ENCODE results near the gene RENBP. TPM values are rescaled to one million over a fixed set of nuclear protein-coding genes. Genes with fewer than 3 reads are reported as not detected.

Gene RENBP
- total and polyA plus RNA-seq, 4 donors: 1.0 to 7.9 (median 7.0) TPM

- Histone ChIP-seq H3K9me3 (ENCODE audit: control insufficient read depth in 4 of 4, low read length in 3 of 4) (no peaks in the 10 kb centered on the region), H3K9ac (ENCODE audit: low read depth in 1 of 2, low read length in 2 of 2) (peak overlapping the region in 1 of 2 donors; percentile 42), H3K4me3 (ENCODE audit: low read depth in 1 of 3, low read length in 3 of 3) (peak overlapping the region in 2 of 3 donors; percentile 61 to 83), H3K27ac (ENCODE audit: low read depth in 1 of 2, low read length in 2 of 2) (peak overlapping the region; percentile 92 to 95), H3K36me3 (ENCODE audit: control insufficient read depth in 4 of 4, insufficient read depth in 3 of 4, low read depth in 1 of 4, low read length in 3 of 4) (peaks cover 0 to 15% (median 1%) of the 10 kb centered on the region in 4 donors), H3K4me1 (ENCODE audit: control insufficient read depth in 4 of 4, insufficient read depth in 4 of 4, low read length in 3 of 4) (peaks cover 7 to 34% (median 24%) of the 10 kb centered on the region in 4 donors), H3K27me3 (ENCODE audit: control insufficient read depth in 4 of 4, insufficient read depth in 4 of 4, low read length in 3 of 4) (no peaks in the 10 kb centered on the region)
- WGBS: 28% methylated on average over 31 of the region's 31 CpGs
- peak; percentile 37 for DNase-seq (ENCODE audit: low spot score)
- TF ChIP-seq EGR1 (IDR thresholded peaks at IDR 0.05; ENCODE audit: low read depth in 2 of 2) (no peak), NR2F2 (IDR thresholded peaks at IDR 0.05) (peak; percentile 19)
Measured at GRCh38 chrX:153926858-153927671, 17.4 kb downstream of the RENBP start.

GRCh38 chrX:153926552-153926857, 17.9 kb downstream of the RENBP start:
- WGBS: 49% methylated on average over 4 of the region's 4 CpGs
- Histone ChIP-seq H3K4me3 (ENCODE audit: low read depth in 1 of 3, low read length in 3 of 3) (peak overlapping the region in 1 of 3 donors; percentile 25), H3K4me1 (ENCODE audit: control insufficient read depth in 4 of 4, insufficient read depth in 4 of 4, low read length in 3 of 4) (peaks cover 8 to 34% (median 24%) of the 10 kb centered on the region in 4 donors)

GRCh38 chrX:153925739-153926551, 18.5 kb downstream of the RENBP start, which contains the start of gene ARHGAP4:
ARHGAP4 (minus strand) TSS chrX:153926264; CDS start chrX:153926202, 62 bp downstream.
- Histone ChIP-seq H3K27ac (ENCODE audit: low read depth in 1 of 2, low read length in 2 of 2) (peak within 1 kb of the TSS; percentile 92 to 95), H3K9me3 (ENCODE audit: control insufficient read depth in 4 of 4, low read length in 3 of 4) (no peaks in the 10 kb centered on the region), H3K36me3 (ENCODE audit: control insufficient read depth in 4 of 4, insufficient read depth in 3 of 4, low read depth in 1 of 4, low read length in 3 of 4) (peaks cover 0 to 9% (median 1%) of the 10 kb centered on the region in 4 donors), H3K4me1 (ENCODE audit: control insufficient read depth in 4 of 4, insufficient read depth in 4 of 4, low read length in 3 of 4) (peaks cover 9 to 35% (median 24%) of the 10 kb centered on the region in 4 donors), H3K4me3 (ENCODE audit: low read depth in 1 of 3, low read length in 3 of 3) (peak within 1 kb of the TSS in 2 of 3 donors; percentile 25 to 26), H3K9ac (ENCODE audit: low read depth in 1 of 2, low read length in 2 of 2) (no peak within 1 kb of the TSS), H3K27me3 (ENCODE audit: control insufficient read depth in 4 of 4, insufficient read depth in 4 of 4, low read length in 3 of 4) (no peaks in the 10 kb centered on the region)
- DNase-seq (ENCODE audit: low spot score): no peak
- TF ChIP-seq YY1 (IDR thresholded peaks at IDR 0.05) (no peak), RAD21 (IDR thresholded peaks at IDR 0.05) (no peak), HNF4A (conservative IDR thresholded peaks at IDR 0.05) (no peak), FOXA1 (IDR thresholded peaks at IDR 0.05) (no peak), NR2F2 (IDR thresholded peaks at IDR 0.05) (no peak), HNF4G (IDR thresholded peaks at IDR 0.05) (no peak), SP1 (IDR thresholded peaks at IDR 0.05) (no peak), REST (IDR thresholded peaks at IDR 0.05) (no peak), EGR1 (IDR thresholded peaks at IDR 0.05; ENCODE audit: low read depth in 2 of 2) (no peak), CTCF (IDR thresholded peaks at IDR 0.05; ENCODE audit: low read depth, low read length, missing input control) (no peak), GABPA (IDR thresholded peaks at IDR 0.05 in 1 of 2, conservative IDR thresholded peaks at IDR 0.05 in 1 of 2) (no peak), FOXA2 (IDR thresholded peaks at IDR 0.05) (no peak), JUND (IDR thresholded peaks at IDR 0.05) (no peak), RXRA (IDR thresholded peaks at IDR 0.05) (no peak), MAX (IDR thresholded peaks at IDR 0.05) (no peak)
- WGBS: 16% methylated on average over 59 of the region's 59 CpGs

More at GRCh38 chrX:153926552-153926857, 17.9 kb downstream of the RENBP start:
- Histone ChIP-seq H3K27me3 (ENCODE audit: control insufficient read depth in 4 of 4, insufficient read depth in 4 of 4, low read length in 3 of 4) (no peaks in the 10 kb centered on the region), H3K27ac (ENCODE audit: low read depth in 1 of 2, low read length in 2 of 2) (peak overlapping the region; percentile 92 to 95), H3K9me3 (ENCODE audit: control insufficient read depth in 4 of 4, low read length in 3 of 4) (no peaks in the 10 kb centered on the region), H3K9ac (ENCODE audit: low read depth in 1 of 2, low read length in 2 of 2) (no peak overlapping the region), H3K36me3 (ENCODE audit: control insufficient read depth in 4 of 4, insufficient read depth in 3 of 4, low read depth in 1 of 4, low read length in 3 of 4) (peaks cover 0 to 10% (median 1%) of the 10 kb centered on the region in 4 donors)
- DNase-seq (ENCODE audit: low spot score): no peak
- TF ChIP-seq SP1 (IDR thresholded peaks at IDR 0.05): peak; percentile 1
- no peak for TF ChIP-seq MAX (IDR thresholded peaks at IDR 0.05)

Measured in liver (tissue), 9 donors.